Peyer's patch (tissue), 4 donors: ENCODE results near the gene ZNF432.

ENCODE experiments used
- POLR2A ChIP-seq, 2 donors: fragments of 450-650 bp; IDR thresholded peaks; one replicate each; pipeline ENCODE4 v1.5.1; 2017; ENCODE audit warnings: antibody characterized with exemption in 2 of 2, mild to moderate bottlenecking in 2 of 2, moderate library complexity in 2 of 2
- TF ChIP-seq, protein P1 (sequence below), 6 experiments: fragments of 450-650 bp in 4 of 6; fragments of 200-600 bp in 2 of 6; sonication (generic) in 1 of 6; IDR thresholded peaks; one replicate each; pipeline ENCODE4 v1.5.1; 2017 to 2019; ENCODE audit warnings: antibody characterized with exemption in 6 of 6, mild to moderate bottlenecking in 3 of 6, moderate library complexity in 1 of 6

GRCh38 chr19:52094526-52095130 lies 46.0 kb upstream of the ZNF432 start:
- TF ChIP-seq POLR2A (IDR thresholded peaks at IDR 0.05): no peak
- TF ChIP-seq, protein P1, sequence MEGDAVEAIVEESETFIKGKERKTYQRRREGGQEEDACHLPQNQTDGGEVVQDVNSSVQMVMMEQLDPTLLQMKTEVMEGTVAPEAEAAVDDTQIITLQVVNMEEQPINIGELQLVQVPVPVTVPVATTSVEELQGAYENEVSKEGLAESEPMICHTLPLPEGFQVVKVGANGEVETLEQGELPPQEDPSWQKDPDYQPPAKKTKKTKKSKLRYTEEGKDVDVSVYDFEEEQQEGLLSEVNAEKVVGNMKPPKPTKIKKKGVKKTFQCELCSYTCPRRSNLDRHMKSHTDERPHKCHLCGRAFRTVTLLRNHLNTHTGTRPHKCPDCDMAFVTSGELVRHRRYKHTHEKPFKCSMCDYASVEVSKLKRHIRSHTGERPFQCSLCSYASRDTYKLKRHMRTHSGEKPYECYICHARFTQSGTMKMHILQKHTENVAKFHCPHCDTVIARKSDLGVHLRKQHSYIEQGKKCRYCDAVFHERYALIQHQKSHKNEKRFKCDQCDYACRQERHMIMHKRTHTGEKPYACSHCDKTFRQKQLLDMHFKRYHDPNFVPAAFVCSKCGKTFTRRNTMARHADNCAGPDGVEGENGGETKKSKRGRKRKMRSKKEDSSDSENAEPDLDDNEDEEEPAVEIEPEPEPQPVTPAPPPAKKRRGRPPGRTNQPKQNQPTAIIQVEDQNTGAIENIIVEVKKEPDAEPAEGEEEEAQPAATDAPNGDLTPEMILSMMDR (IDR thresholded peaks at IDR 0.05): no peak
